Transverse colon (tissue), 3 donors: ENCODE data around the gene PHETA1.
"Not testable (repeated sequence)": the region's sequence is repeated elsewhere in the genome, so short reads cannot be mapped to it uniquely, and the experiment has no call there.

ENCODE experiments used
- EP300 ChIP-seq: sonication (generic); formaldehyde crosslinking; IDR thresholded peaks from one replicate; pipeline ENCODE4 v1.6.1; 2017; ENCODE audit warnings: antibody characterized with exemption, low read depth
- POLR2A ChIP-seq: fragments of 450-650 bp; IDR thresholded peaks from one replicate; pipeline ENCODE4 v1.6.1; 2016; ENCODE audit warnings: antibody characterized with exemption, mild to moderate bottlenecking, moderate library complexity
- TF ChIP-seq, protein P1 (sequence below), 5 experiments: fragments of 200-600 bp in 3 of 5; fragments of 450-650 bp in 2 of 5; sonication (generic) in 3 of 5; IDR thresholded peaks; 1 replicate in 2 of 5; 2 replicates in 3 of 5; pipeline ENCODE4 v1.5.1; 2016 to 2017; ENCODE audit warnings: antibody characterized with exemption in 5 of 5, inconsistent platforms in 3 of 5, mild to moderate bottlenecking in 2 of 5, moderate library complexity in 1 of 5

GRCh38 chr12:111340680-111341079, 28.2 kb downstream of the PHETA1 start:
- TF ChIP-seq, protein P1, sequence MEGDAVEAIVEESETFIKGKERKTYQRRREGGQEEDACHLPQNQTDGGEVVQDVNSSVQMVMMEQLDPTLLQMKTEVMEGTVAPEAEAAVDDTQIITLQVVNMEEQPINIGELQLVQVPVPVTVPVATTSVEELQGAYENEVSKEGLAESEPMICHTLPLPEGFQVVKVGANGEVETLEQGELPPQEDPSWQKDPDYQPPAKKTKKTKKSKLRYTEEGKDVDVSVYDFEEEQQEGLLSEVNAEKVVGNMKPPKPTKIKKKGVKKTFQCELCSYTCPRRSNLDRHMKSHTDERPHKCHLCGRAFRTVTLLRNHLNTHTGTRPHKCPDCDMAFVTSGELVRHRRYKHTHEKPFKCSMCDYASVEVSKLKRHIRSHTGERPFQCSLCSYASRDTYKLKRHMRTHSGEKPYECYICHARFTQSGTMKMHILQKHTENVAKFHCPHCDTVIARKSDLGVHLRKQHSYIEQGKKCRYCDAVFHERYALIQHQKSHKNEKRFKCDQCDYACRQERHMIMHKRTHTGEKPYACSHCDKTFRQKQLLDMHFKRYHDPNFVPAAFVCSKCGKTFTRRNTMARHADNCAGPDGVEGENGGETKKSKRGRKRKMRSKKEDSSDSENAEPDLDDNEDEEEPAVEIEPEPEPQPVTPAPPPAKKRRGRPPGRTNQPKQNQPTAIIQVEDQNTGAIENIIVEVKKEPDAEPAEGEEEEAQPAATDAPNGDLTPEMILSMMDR (IDR thresholded peaks at IDR 0.05): not testable (repeated sequence)
- not testable (repeated sequence) for TF ChIP-seq POLR2A, EP300
